K562 (cell line): ENCODE results near the gene RRM2. TPM values are rescaled to one million over a fixed set of nuclear protein-coding genes. Genes with fewer than 3 reads are reported as not detected.
A peak's percentile ranks its signal among the peaks of the same experiment; 100 is the strongest.

Experiments used
- AFF1 ChIP-seq, 2 experiments: fragments of 450-650 bp; IDR thresholded peaks; 2 replicates each; pipeline ENCODE4 v1.6.1; 2018; ENCODE audit warnings: mild to moderate bottlenecking in 2 of 2, low read depth in 1 of 2; ENCODE audit not compliant: partially characterized antibody in 2 of 2
- ARID3B ChIP-seq: fragments of 250-450 bp; sonication (Bioruptor Pico); IDR thresholded peaks from 2 replicates; pipeline ENCODE4 v1.4.0; 2020; ENCODE audit warnings: borderline replicate concordance
- ATF2 ChIP-seq: sonication (generic); formaldehyde crosslinking; IDR thresholded peaks from 2 replicates; pipeline ENCODE4 v1.8.1; 2022; ENCODE audit warnings: missing genetic modification reagents
- BCOR ChIP-seq: fragments of 450-650 bp; IDR thresholded peaks from 2 replicates; pipeline ENCODE4 v1.6.1; 2016
- CCNT2 ChIP-seq: IDR thresholded peaks from 2 replicates; pipeline ENCODE4 v1.6.1; 2011; ENCODE audit warnings: borderline replicate concordance, low read depth, mild to moderate bottlenecking, moderate library complexity, mixed read lengths, low read length; ENCODE audit not compliant: insufficient read length; ENCODE audit errors: extremely low read depth
- COPS2 ChIP-seq: fragments of 450-650 bp; conservative IDR thresholded peaks from 2 replicates; pipeline ENCODE4 v1.6.1; 2016; ENCODE audit warnings: mild to moderate bottlenecking, moderate library complexity
- FUS ChIP-seq: fragments of 200-400 bp; formaldehyde crosslinking; optimal IDR thresholded peaks from 2 replicates; pipeline ENCODE3; 2017; ENCODE audit warnings: low read depth, low read length
- HNRNPLL ChIP-seq: fragments of 200-400 bp; formaldehyde crosslinking; IDR thresholded peaks from 2 replicates; pipeline ENCODE4 v1.6.1; 2017; ENCODE audit warnings: low read length, low read depth, mild to moderate bottlenecking; ENCODE audit not compliant: poor library complexity, severe bottlenecking
- KLF1 ChIP-seq: fragments of 450-650 bp; IDR thresholded peaks from 2 replicates; pipeline ENCODE4 v1.6.1; 2016; ENCODE audit warnings: missing genetic modification characterization, missing compliant biosample characterization
- NFXL1 ChIP-seq: fragments of 450-650 bp; formaldehyde crosslinking; IDR thresholded peaks from 2 replicates; pipeline ENCODE4 v1.4.0; 2021; ENCODE audit warnings: mild to moderate bottlenecking
- RBM15 ChIP-seq: fragments of 200-400 bp; formaldehyde crosslinking; IDR thresholded peaks from 2 replicates; pipeline ENCODE4 v1.6.1; 2018; ENCODE audit warnings: mild to moderate bottlenecking, low read length, moderate library complexity; ENCODE audit not compliant: insufficient read depth
- RBM39 ChIP-seq: fragments of 200-400 bp; formaldehyde crosslinking; optimal IDR thresholded peaks from 2 replicates; pipeline ENCODE3; 2018; ENCODE audit warnings: low read depth, low read length
- SMARCA5 ChIP-seq: fragments of 450-650 bp; IDR thresholded peaks from 2 replicates; pipeline ENCODE4 v1.6.1; 2016
- TSHZ1 ChIP-seq: fragments of 250-450 bp; sonication (Bioruptor Pico); IDR thresholded peaks from 2 replicates; pipeline ENCODE4 v1.4.0; 2020; ENCODE audit warnings: mild to moderate bottlenecking, moderate library complexity
- ZNF263 ChIP-seq: sonication (generic); formaldehyde crosslinking; IDR thresholded peaks from 2 replicates; pipeline ENCODE4 v1.8.0; 2022; ENCODE audit warnings: mild to moderate bottlenecking, missing genetic modification reagents, borderline replicate concordance
- polyA plus RNA-seq, 8 experiments: library from polyadenylated mRNA; depleted of rRNA in 4 of 8; stranded (reverse) in 5 of 8; unstranded in 3 of 8; fragments of >200 nt; fragmentation: Nextera tagmentation in 2 of 8; fragmentation: Illumina TruSeq in 1 of 8; extraction: Ambion mirVana in 2 of 8; extraction: Trizol in 1 of 8; gene quantifications; 2 replicates each; pipeline versions ENCODE4 v1.2.1 to v1.2.3, GENCODE V29; 2011 to 2014; ENCODE audit warnings: inconsistent platforms in 1 of 8, missing spikeins in 1 of 8
- total RNA-seq, 7 experiments: library from RNA; depleted of rRNA in 6 of 7; stranded (reverse); fragments of >200 nt in 6 of 7; fragmentation: Illumina TruSeq in 2 of 7; extraction: Trizol in 2 of 7; gene quantifications; 2 replicates each; pipeline versions ENCODE4 v1.2.1 to v1.2.3, GENCODE V29; 2011 to 2021; ENCODE audit warnings: low replicate concordance in 1 of 7

RRM2 gene
- total and polyA plus RNA-seq, 9 of the 15 experiments (the other 6 are each of a cell fraction or from before 2014, with no cell fraction given), result 50.1 to 244 (median 128) TPM

GRCh38 chr2:10120877-10121574, 1.5 kb upstream of the RRM2 start (continued):
- TF ChIP-seq AFF1 (IDR thresholded peaks at IDR 0.05; ENCODE audit: low read depth in 1 of 2, partially characterized antibody in 2 of 2) (peak in 1 of 2 experiments; percentile 18), HNRNPLL (no peak), NFXL1 (CRISPR knock-in tag) (no peak), CCNT2 (no peak), FUS (no peak), TSHZ1 (CRISPR knock-in tag) (no peak), ARID3B (CRISPR knock-in tag) (no peak), BCOR (no peak), RBM15 (no peak), COPS2 (no peak), KLF1 (tag) (no peak), ZNF263 (CRISPR knock-in tag) (no peak), SMARCA5 (no peak), RBM39 (no peak), ATF2 (no peak)
